SHP77 (cell line): ENCODE data around the gene GPR143.

ENCODE experiments used
- DNase-seq, 2 experiments: peaks; one replicate each; lab custom pipeline; 2025; lab: John Stamatoyannopoulos, UW

GPR143 gene

DNA sequence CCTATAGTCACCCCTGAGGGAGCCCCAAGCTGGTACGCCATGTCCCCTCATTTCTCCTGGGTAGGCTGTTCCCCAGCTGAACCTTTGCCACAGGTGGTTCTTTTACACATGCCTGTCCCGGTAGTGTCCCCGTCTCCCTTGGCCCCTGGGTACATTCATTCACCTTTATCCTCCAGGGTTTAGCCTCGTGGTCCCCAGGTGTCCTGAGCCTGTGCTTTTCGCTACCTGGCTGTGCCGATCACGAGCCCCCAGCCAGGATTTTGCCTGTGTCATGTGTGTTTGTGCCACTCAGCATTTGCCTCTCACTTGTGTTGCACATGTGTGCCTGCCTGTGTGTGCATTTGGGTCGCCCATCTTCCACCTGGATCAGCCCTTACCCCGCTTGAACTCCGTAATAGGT lies 57.6 kb downstream of the GPR143 start:
- no peak for DNase-seq

- no peak for DNase-seq
These were observed 58.2 kb downstream of the GPR143 start for GRCh38 chrX:9707306-9708033.

GRCh38 chrX:9706421-9706820 lies 59.2 kb downstream of the GPR143 start:
- no peak for DNase-seq

GRCh38 chrX:9704876-9705465 lies 60.7 kb downstream of the GPR143 start:
- DNase-seq: no peak

DNA sequence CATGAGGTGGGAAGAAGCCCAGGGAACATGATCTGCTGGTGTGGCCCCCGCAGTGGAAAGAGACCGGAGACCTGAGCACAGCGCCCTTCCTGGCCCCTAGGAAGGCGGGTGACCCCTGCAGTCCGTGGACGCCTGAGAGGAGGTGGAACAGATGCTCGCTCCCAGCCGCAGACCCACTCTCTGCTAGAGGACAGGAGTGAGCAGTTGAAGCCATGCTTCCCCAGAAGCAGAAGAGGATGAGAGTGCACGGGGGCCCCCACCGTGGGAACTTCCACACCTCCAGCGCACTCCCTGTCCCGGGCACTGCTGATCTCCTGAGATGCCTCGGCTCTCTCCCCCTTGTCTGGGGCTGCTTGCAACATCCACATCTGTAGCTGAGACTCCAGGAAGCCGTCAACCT lies 62.2 kb downstream of the GPR143 start:
- DNase-seq: no peak

DNA sequence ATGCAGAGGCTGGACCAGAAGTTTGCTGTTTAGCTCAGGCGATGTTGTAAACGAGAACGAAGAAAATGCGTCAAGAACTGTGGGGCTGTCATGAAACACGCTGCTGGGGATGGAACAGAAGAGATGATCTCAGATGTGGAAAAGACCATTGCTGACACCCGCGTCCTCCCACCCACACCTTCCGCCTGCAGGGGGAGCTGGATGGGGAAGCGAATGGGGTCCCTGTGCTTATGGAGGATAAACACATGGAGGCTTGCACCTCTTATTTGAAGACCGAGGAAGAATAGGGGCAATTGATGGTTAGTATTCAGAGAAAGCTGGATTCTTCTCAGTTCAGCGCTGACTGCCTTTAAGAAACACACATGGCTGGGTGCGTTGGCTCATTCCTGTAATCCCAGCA lies 63.9 kb downstream of the GPR143 start:
- no peak for DNase-seq

DNA sequence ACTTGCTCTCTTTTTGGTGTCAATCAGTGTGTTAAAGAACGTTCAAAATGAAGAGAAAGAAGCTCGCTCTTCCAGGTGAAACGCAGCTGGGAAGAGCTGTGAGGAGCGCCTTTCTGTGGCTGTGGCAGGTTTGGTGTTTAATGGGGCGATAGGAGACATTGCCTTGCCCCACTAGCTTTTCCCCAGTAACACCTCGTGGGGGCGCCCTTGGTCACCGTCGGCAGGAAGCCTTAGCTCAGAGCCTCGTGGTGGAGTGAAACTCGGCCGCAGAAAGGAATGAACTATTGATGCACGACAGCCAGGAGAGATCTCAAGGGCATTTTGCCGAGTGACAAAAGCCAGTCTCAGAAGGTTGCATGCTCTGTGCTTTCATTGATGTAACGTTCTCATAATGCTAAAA lies 65.1 kb downstream of the GPR143 start:
- no peak for DNase-seq

GRCh38 chrX:9698576-9698975 lies 67.1 kb downstream of the GPR143 start:
- no peak for DNase-seq

DNA sequence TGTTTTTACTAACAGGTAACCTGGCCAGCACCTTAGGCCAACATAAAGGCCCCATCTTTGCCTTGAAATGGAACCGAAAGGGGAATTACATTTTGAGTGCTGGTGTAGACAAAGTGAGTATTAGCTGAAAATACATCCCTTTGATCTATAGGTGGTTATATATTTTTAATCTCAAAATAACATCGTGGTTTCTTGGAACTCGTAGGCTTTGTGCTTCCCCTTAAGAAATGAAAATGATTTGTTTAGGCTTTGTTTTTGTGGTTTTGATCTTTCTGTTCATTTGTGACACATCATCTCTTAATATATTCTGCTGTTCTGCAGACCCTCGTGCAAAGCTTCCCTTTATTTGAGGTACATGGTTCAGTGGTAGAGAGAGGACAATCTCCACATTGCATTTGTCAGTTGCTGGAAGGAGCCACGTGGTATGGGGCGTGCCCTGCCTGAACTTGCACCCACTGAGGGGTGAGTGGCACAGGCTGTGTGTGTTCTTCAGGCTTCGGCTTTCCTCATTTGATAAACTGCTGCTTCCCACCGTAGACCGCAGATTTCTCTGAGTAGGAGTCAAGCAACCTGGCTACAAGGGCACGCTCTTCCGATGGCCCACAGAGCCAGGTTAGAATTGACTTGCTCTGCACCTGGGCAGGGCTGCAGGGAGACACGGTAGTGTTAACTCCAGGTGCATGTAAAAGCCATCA lies 72.2 kb downstream of the GPR143 start:
- no peak for DNase-seq

GRCh38 chrX:9690046-9690445 lies 75.6 kb downstream of the GPR143 start:
- DNase-seq: no peak

- no peak for DNase-seq
These were observed 76.8 kb downstream of the GPR143 start for GRCh38 chrX:9688833-9689232.

DNA sequence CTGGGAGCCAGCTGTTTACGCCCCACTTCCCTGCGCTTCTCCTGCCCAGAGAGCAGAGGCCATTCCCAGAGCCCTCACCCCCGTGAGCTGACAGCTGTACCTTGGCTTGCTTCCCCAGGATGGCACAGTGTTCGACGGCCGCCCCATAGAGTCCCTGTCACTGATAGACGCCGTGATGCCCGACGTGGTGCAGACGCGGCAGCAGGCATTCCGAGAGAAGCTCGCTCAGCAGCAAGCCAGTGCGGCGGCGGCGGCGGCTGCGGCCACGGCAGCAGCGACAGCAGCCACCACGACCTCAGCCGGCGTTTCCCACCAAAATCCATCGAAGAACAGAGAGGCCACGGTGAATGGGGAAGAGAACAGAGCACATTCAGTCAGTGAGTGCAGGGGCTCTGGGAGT lies 77.7 kb downstream of the GPR143 start:
- DNase-seq: no peak

DNA sequence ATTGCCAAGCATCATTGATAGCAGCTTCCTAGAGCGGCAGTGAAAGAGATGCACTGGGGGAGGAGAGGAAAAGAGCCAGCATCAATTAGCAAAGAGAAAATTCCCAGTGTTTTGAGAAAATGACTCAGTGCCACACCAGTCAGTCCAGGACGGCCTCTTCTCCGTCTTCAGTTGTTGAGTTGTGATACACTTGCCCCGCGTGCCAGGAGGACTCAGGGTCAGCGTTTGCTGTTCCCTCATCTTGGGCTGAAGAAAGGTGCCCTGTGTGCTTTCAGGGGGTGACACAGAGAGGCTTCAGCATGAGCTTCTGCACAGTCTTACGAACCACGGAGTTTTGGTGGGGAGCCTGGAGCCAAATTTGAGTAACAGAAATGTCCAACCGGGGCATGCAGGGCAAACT lies 82.3 kb downstream of the GPR143 start:
- DNase-seq: no peak

GRCh38 chrX:9682861-9683260 lies 82.8 kb downstream of the GPR143 start:
- no peak for DNase-seq

DNA sequence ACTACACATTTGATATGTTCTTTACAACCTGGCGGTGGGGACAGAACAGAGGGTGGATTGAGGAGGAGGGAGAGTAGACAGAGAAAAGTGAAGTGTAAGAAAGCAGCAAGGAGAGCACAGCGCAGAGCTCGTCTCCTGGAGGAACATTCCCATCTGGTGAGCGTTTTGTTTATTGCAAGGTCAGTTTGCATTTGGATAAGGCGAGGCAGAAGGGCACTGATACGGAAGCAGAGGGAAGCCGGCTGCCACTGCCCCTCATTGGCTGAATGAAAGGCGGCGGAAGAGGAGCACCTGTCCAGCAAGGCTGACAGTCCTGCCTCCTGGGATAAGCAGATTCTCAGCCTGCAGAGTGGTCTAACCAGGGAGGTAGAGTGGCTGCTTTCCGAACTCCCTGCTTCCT lies 83.2 kb downstream of the GPR143 start:
- DNase-seq: no peak

DNA sequence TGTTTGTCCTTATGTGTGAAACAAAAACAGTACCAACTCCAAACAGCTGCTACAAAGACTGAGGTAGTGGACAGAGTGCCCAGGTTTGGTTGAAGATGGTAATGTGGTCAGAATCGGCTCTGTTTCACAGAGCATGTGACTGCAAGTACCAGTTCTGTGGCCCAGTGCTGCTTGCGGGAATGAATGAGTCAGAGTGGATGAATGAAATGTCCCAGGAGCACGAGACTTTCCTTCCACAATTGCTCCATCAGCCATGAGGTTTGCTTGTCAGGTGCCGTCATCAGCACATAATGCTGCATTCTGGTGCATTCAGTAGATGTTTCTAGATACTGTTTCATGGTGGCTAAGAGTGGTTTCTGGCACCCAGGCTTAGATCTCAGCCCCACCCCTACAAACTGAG lies 84.2 kb downstream of the GPR143 start:
- DNase-seq: no peak

DNA sequence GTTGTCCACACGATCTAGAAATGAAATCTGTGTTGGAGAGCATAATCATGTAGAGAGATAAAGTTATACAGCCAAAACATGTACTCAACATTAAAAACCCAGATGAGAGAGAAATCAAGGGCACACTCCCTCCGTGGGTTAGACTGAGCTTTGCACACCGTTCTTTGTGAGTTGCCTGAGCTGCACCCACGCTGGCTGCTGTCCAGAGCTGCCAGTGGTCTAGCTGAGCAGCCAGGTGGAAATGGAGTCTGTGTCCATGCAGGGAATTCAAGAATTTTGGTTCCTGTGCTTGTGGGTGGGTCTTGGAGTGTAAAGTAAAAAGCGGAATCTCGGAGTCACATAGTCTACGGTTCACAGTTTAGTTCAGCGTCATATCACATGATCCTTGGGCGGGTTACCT lies 84.6 kb downstream of the GPR143 start:
- DNase-seq: no peak

DNA sequence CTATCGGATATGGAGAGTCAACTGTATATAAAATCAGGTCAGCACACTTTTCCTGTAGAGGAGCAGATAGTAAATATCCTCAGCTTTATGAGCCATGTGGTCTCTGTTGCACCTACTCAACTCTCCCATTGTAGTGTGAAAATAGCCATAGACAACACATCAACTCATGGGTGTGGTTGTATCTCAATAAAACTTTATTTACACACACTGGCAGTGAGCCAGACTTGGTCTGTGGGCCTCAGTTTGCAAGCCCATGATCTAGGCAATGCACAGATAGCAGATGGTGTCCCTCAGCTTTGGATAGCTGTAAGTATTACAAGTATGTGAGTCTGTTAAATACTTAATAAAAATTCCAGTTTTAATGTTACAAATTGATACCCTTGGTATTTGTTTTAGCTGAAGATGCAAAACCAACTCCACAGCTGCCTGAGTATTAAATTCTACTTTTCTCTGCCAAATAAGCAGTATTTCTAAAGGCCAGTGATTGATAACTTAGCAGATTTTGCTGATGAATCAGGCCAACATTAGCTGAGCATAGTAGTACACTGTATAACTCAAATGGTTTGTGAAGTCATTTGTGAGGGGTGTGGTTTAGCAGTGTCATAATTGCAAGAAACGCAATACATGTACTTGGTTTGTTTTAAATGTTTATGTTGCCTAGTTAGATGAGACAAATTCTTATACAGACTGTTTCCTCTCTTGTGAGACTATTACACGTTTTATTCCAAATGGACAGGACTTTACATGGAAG lies 87.3 kb downstream of the GPR143 start:
- no peak for DNase-seq

DNA sequence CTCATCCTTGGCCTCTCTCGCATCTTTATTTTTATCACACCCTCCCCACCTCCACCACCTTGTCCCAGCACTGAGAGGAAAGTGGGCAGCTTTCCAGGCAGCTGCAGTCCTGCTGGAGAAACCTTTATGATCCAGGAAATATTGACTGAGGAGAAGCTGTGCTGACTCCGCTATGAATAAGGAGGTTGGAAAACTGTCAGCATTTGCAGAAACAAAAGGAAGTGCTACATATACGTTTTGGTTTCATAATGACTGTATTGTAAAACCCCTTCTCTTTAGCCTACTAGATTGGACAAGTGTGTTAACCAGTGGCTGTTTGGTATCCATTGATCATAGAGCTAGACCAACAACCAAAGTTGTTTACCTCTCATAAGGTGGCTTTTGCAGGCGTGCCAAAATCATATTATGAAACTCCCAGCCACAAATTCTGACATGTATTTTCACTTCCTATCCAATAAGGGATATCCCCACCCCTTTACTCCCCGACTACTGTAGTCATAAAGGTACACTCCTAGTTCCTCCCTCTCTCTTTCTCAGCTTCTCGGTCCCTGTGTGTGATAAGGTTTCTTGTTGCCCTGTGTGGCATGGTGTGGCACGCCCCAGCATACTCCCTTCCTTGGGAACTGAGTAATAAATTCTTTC lies 88.4 kb downstream of the GPR143 start:
- no peak for DNase-seq

- no peak for DNase-seq
These were observed 88.9 kb downstream of the GPR143 start for GRCh38 chrX:9676738-9677097.

GRCh38 chrX:9676306-9676705 lies 89.3 kb downstream of the GPR143 start:
- DNase-seq: no peak
